Measurements from ENCODE around the gene GLA. TPM values are rescaled to one million over a fixed set of nuclear protein-coding genes. Genes with fewer than 3 reads are reported as not detected.
A peak's percentile ranks its signal among the peaks of the same experiment; 100 is the strongest.

Gene GLA
- total and polyA plus RNA-seq, 2 donors (not counting 1 experiment from before 2014, with no cell fraction given) = 22.1 to 42.7 TPM

DNA sequence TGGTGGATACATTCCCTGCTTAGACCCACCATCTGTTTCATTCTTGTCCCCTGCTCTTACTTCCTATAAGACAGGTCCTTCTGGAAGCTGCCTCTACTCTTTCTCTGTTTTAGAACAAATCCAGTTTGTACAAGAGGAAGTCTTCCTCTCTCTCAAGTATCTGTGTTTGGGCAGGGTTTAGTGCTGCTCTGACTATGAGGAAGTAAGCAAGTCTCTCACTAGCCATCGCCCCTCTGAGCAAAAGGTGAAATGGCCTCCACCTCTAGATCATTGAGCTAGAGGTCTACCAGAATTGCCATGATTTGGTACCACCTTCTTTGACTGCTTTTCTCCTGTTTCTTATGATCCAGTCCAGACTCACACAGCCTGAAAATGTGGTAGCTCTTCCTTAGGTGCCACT is 30.2 kb downstream of the GLA start:
- peaks cover 0 to 38% of the 10 kb centered on the region in 2 experiments for H3K36me3 ChIP-seq (replicated peaks in 1 of 2; ENCODE audit: control extremely low read depth in 1 of 2, control insufficient read depth in 1 of 2, extremely low read depth in 1 of 2, insufficient read depth in 2 of 2, low read length in 1 of 2)
- peak overlapping the region; percentile 87 for H3K27ac Mint-ChIP-seq
- H3K9me3 ChIP-seq (ENCODE audit: control extremely low read depth in 1 of 3, control insufficient read depth in 2 of 3, insufficient read depth in 1 of 3, low read length in 2 of 3) = no peaks in the 10 kb centered on the region
- ChIA-PET CTCF (interaction anchor here (0.6 to 2.0 kb wide), 2 partner anchors 13 to 39 kb away, joined by 3 to 16 read pairs; partner anchors contain the start of gene RPL36A), POLR2A (interaction anchor here (1.4 kb wide), 1 partner anchor 13 kb away, joined by 7 read pairs; the partner anchor contains the start of gene RPL36A)
- H3K4me1 ChIP-seq (ENCODE audit: control insufficient read depth in 2 of 2, insufficient read depth in 2 of 2, low read length in 2 of 2) = peaks cover 39 to 48% of the 10 kb centered on the region in 2 donors
- H3K4me2 ChIP-seq (replicated peaks; ENCODE audit: low read depth, low read length, poor library complexity, severe bottlenecking) = peak overlapping the region; percentile 66
- H3K27ac ChIP-seq (ENCODE audit: low read length in 2 of 2) = peak overlapping the region; percentile 69 to 78
- peak; percentile 60 for DNase-seq
- H4K20me1 ChIP-seq (ENCODE audit: control insufficient read depth, insufficient read depth, low read length, poor library complexity, severe bottlenecking) = no peaks in the 10 kb centered on the region
- TF ChIP-seq, protein P1, sequence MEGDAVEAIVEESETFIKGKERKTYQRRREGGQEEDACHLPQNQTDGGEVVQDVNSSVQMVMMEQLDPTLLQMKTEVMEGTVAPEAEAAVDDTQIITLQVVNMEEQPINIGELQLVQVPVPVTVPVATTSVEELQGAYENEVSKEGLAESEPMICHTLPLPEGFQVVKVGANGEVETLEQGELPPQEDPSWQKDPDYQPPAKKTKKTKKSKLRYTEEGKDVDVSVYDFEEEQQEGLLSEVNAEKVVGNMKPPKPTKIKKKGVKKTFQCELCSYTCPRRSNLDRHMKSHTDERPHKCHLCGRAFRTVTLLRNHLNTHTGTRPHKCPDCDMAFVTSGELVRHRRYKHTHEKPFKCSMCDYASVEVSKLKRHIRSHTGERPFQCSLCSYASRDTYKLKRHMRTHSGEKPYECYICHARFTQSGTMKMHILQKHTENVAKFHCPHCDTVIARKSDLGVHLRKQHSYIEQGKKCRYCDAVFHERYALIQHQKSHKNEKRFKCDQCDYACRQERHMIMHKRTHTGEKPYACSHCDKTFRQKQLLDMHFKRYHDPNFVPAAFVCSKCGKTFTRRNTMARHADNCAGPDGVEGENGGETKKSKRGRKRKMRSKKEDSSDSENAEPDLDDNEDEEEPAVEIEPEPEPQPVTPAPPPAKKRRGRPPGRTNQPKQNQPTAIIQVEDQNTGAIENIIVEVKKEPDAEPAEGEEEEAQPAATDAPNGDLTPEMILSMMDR (IDR thresholded peaks at IDR 0.05) = no peak
- TF ChIP-seq EZH2 (IDR thresholded peaks at IDR 0.05; ENCODE audit: borderline replicate concordance, insufficient read depth, low read depth, low read length, poor library complexity, severe bottlenecking) = no peak
- intact Hi-C loops (cut with micrococcal nuclease) = no loop called here
- H3K9ac ChIP-seq (ENCODE audit: low read length) = no peak overlapping the region
- H3K4me1 Mint-ChIP-seq = peaks cover 42% of the 10 kb centered on the region
- H2AFZ ChIP-seq (ENCODE audit: insufficient read depth, low read depth, low read length, poor library complexity, severe bottlenecking) = peak overlapping the region; percentile 77
- no peaks in the 10 kb centered on the region for H3K9me3 Mint-ChIP-seq (ENCODE audit: insufficient read depth)
- H3K79me2 ChIP-seq (ENCODE audit: control insufficient read depth, insufficient read depth, low read length) = peaks cover 82% of the 10 kb centered on the region
- ATAC-seq (ENCODE audit: low read depth) = peak; percentile 91
- H3K27me3 ChIP-seq (replicated peaks in 1 of 4; ENCODE audit: control extremely low read depth in 1 of 4, control insufficient read depth in 3 of 4, insufficient read depth in 4 of 4, low read length in 3 of 4) = no peaks in the 10 kb centered on the region
- H3K4me3 ChIP-seq (ENCODE audit: control extremely low read depth in 1 of 5, extremely low read depth in 1 of 5, insufficient read depth in 1 of 5, low read depth in 2 of 5, low read length in 4 of 5) = no peak overlapping the region
- peak overlapping the region; percentile 69 for H3K4me3 Mint-ChIP-seq
- WGBS (ENCODE audit: insufficient coverage) = no CpG with 5 or more reads among the region's 1 CpG
- H3K27me3 Mint-ChIP-seq = no peaks in the 10 kb centered on the region

DNA sequence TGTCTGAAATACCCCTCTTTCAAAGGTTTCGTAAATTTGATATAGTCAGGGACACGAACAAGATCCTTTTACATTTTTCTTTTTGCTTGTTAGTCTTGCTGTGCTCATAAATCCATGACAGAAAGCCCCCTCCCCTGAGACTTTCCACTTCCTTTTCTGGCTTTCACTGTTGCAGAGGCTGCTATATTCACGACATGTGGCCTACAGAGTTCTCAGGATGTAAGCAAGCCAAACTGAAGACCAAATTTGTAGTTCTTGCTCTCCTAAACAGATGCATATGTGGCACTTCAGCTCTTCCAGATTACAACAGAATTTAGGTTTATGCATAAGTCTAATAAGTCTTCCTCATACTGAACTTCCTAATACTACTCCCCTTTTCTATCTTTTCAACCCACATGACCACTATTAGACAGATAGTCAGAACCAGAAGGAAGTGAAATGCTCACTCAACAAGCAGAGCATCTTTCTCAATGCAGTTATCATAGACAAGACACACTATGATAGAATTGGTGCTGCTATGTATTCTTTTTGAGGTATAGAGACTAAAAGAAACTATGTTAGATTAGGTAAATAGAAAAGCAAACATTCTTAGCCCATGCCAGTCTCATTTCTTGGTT is 36.7 kb downstream of the GLA start:
- no peak for TF ChIP-seq EZH2 (IDR thresholded peaks at IDR 0.05; ENCODE audit: borderline replicate concordance, insufficient read depth, low read depth, low read length, poor library complexity, severe bottlenecking)
- TF ChIP-seq, protein P1 (IDR thresholded peaks at IDR 0.05) = no peak
- H3K9ac ChIP-seq (ENCODE audit: low read length) = peak overlapping the region; percentile 21
- peak overlapping the region; percentile 86 for H3K27ac Mint-ChIP-seq
- peak overlapping the region; percentile 54 to 85 for H3K27ac ChIP-seq (ENCODE audit: low read length in 2 of 2)
- peak overlapping the region; percentile 65 for H3K4me3 Mint-ChIP-seq
- no peaks in the 10 kb centered on the region for H3K9me3 ChIP-seq (ENCODE audit: control extremely low read depth in 1 of 3, control insufficient read depth in 2 of 3, insufficient read depth in 1 of 3, low read length in 2 of 3)
- DNase-seq (peak; percentile 67), ATAC-seq (ENCODE audit: low read depth) (peak; percentile 82)
- peaks cover 0 to 46% of the 10 kb centered on the region in 2 experiments for H3K36me3 ChIP-seq (replicated peaks in 1 of 2; ENCODE audit: control extremely low read depth in 1 of 2, control insufficient read depth in 1 of 2, extremely low read depth in 1 of 2, insufficient read depth in 2 of 2, low read length in 1 of 2)
- H3K4me1 Mint-ChIP-seq = peaks cover 48% of the 10 kb centered on the region
- peak overlapping the region; percentile 49 for H3K4me2 ChIP-seq (replicated peaks; ENCODE audit: low read depth, low read length, poor library complexity, severe bottlenecking)
- H4K20me1 ChIP-seq (ENCODE audit: control insufficient read depth, insufficient read depth, low read length, poor library complexity, severe bottlenecking) = no peaks in the 10 kb centered on the region
- CTCF ChIA-PET = interaction anchor here (1.8 kb wide), 1 partner anchor 13 kb away, joined by 4 read pairs; no protein-coding TSS in a partner anchor
- peaks cover 47 to 52% of the 10 kb centered on the region in 2 donors for H3K4me1 ChIP-seq (ENCODE audit: control insufficient read depth in 2 of 2, insufficient read depth in 2 of 2, low read length in 2 of 2)
- no peaks in the 10 kb centered on the region for H3K27me3 Mint-ChIP-seq
- intact Hi-C loops (cut with micrococcal nuclease) = loop anchor here (2.0 kb wide), 1 partner anchor 20 kb away; the partner anchor contains the start of gene RPL36A
- H3K4me3 ChIP-seq (ENCODE audit: control extremely low read depth in 1 of 5, extremely low read depth in 1 of 5, insufficient read depth in 1 of 5, low read depth in 2 of 5, low read length in 4 of 5) = peak overlapping the region in 1 of 5 experiments; percentile 38
- H3K9me3 Mint-ChIP-seq (ENCODE audit: insufficient read depth) = no peaks in the 10 kb centered on the region
- no peak overlapping the region for H2AFZ ChIP-seq (ENCODE audit: insufficient read depth, low read depth, low read length, poor library complexity, severe bottlenecking)
- H3K27me3 ChIP-seq (replicated peaks in 1 of 4; ENCODE audit: control extremely low read depth in 1 of 4, control insufficient read depth in 3 of 4, insufficient read depth in 4 of 4, low read length in 3 of 4) = no peaks in the 10 kb centered on the region
- WGBS (ENCODE audit: insufficient coverage) = no CpG with 5 or more reads among the region's 3 CpGs
- POLR2A ChIA-PET = no interaction called here
- peaks cover 45% of the 10 kb centered on the region for H3K79me2 ChIP-seq (ENCODE audit: control insufficient read depth, insufficient read depth, low read length)
